Astrocyte (in vitro differentiated cells and primary cell): ENCODE results near the gene MFAP2.

Source experiments
- CTCF ChIP-seq: IDR thresholded peaks from 2 replicates; pipeline ENCODE4 v1.5.1; 2011; ENCODE audit warnings: low read depth, mild to moderate bottlenecking, inconsistent platforms, low read length, moderate library complexity; ENCODE audit not compliant: insufficient read depth
- EZH2 ChIP-seq: IDR thresholded peaks from 2 replicates; pipeline ENCODE4 v1.6.1; 2012; ENCODE audit warnings: mild to moderate bottlenecking, low read length, inconsistent platforms; ENCODE audit not compliant: insufficient read depth

GRCh38 chr1:16975211-16975610, 5.2 kb downstream of the MFAP2 start:
- TF ChIP-seq CTCF (no peak), EZH2 (no peak)
